Spleen (tissue), 7 donors: ENCODE measurements around the gene TRPT1.

ENCODE experiments used
- CTCF ChIP-seq, 11 experiments: fragments of 200-600 bp in 7 of 11; fragments of 450-650 bp in 4 of 11; sonication (generic) in 4 of 11; IDR thresholded peaks in 8 of 11; conservative IDR thresholded peaks in 3 of 11; 1 replicate in 7 of 11; 2 replicates in 4 of 11; pipeline versions ENCODE4 v1.4.0 to v1.8.0; 2016 to 2021; ENCODE audit warnings: antibody characterized with exemption in 11 of 11, inconsistent platforms in 4 of 11, mild to moderate bottlenecking in 1 of 11
- POLR2A ChIP-seq, 3 donors: fragments of 450-650 bp; IDR thresholded peaks; one replicate each; pipeline ENCODE4 v1.5.1; 2017; ENCODE audit warnings: antibody characterized with exemption in 3 of 3, mild to moderate bottlenecking in 1 of 3
- POLR2AphosphoS5 ChIP-seq, 3 donors: sonication (generic); formaldehyde crosslinking; IDR thresholded peaks; one replicate each; pipeline ENCODE4 v1.5.1; 2017; ENCODE audit warnings: antibody characterized with exemption in 3 of 3
- donor health status: DM: no; HTN: no; CAD: no; lungs with moderate emphysema.
- donor health status: DM: no; HTN: no; CAD: no.
- donor health status: DM: no; HTN: no; CAD: no.

DNA sequence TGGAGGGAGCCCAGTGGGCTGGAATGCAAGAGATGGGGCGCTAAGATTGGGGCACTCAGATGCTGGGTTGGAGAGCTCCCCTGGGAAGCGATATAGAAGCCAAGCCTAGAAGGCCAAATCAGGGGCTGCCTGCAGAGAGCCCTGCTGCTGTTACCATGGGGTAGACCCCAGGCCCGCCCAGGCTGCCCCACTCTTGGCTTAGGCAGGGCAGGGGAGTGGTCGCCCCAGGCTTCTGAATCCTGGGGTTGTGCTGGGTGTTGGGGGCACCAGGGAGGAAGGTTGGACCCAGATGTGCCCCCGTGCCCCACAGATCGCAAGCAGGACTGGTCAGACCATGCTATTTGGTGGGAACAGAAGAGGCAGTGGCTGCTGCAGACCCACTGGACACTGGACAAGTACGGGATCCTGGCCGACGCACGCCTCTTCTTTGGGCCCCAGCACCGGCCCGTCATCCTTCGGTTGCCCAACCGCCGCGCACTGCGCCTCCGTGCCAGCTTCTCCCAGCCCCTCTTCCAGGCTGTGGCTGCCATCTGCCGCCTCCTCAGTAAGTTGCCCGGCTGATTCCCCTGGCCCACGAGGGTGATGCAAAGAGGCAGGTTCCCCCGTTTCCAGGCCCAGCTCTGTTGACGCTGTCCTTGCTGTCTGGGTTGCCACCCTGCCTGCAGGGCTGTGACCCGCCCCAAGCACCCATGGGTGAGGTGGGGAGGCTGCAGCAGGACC, 15.5 kb downstream of the TRPT1 start:
- TF ChIP-seq CTCF (IDR thresholded peaks at IDR 0.05 in 8 of 11, conservative IDR thresholded peaks at IDR 0.05 in 3 of 11) (no peak), POLR2A (IDR thresholded peaks at IDR 0.05) (no peak), POLR2AphosphoS5 (IDR thresholded peaks at IDR 0.05) (peak in 2 of 3 donors; percentile 5 to 48)
